ENCODE results near the gene ANKRD60.

DNA sequence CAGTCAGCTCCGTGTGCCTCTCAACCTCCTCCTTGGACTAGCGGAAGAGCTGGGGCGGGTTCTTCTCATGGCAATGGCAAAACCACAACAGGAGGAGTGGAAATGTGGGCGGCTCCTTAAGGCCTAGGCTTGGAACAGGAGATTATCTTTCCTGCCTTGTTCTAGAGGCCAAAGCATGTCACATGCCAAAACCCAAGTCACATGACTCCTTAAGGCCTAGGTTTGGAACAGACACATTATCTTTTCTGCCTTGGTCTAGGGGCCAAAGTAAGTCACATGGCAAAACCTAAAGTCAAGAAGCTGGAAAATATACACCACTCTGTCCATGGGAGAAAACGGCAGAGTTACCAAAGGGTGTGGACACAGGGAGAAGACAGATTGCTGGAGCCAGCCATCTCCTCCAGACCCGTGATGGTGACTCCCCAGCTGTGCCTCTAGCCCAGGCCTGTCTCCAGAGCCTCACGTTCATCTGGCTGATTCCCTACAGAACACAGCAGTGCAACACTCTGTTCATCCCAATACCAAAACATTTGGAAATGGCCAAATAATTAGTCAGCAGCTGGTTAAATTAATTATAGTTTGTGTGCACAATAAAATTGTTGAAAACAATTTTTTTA, 34.2 kb downstream of the ANKRD60 start:
- TF ChIP-seq, protein P1, sequence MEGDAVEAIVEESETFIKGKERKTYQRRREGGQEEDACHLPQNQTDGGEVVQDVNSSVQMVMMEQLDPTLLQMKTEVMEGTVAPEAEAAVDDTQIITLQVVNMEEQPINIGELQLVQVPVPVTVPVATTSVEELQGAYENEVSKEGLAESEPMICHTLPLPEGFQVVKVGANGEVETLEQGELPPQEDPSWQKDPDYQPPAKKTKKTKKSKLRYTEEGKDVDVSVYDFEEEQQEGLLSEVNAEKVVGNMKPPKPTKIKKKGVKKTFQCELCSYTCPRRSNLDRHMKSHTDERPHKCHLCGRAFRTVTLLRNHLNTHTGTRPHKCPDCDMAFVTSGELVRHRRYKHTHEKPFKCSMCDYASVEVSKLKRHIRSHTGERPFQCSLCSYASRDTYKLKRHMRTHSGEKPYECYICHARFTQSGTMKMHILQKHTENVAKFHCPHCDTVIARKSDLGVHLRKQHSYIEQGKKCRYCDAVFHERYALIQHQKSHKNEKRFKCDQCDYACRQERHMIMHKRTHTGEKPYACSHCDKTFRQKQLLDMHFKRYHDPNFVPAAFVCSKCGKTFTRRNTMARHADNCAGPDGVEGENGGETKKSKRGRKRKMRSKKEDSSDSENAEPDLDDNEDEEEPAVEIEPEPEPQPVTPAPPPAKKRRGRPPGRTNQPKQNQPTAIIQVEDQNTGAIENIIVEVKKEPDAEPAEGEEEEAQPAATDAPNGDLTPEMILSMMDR (IDR thresholded peaks at IDR 0.05): no peak
- TF ChIP-seq POLR2A (IDR thresholded peaks at IDR 0.05) (no peak), EP300 (IDR thresholded peaks at IDR 0.05) (no peak)
